CD4-positive, alpha-beta T cell treated with Interleukin-21 for 1 hour (primary cell): ENCODE results near the gene ITGB5.
"Not testable (repeated sequence)": the region's sequence is repeated elsewhere in the genome, so short reads cannot be mapped to it uniquely, and the experiment has no call there.

ENCODE experiments used
- DNase-seq: peaks from one replicate; pipeline ENCODE4 v3.0.0-alpha.2; 2020

The ITGB5 gene

DNA sequence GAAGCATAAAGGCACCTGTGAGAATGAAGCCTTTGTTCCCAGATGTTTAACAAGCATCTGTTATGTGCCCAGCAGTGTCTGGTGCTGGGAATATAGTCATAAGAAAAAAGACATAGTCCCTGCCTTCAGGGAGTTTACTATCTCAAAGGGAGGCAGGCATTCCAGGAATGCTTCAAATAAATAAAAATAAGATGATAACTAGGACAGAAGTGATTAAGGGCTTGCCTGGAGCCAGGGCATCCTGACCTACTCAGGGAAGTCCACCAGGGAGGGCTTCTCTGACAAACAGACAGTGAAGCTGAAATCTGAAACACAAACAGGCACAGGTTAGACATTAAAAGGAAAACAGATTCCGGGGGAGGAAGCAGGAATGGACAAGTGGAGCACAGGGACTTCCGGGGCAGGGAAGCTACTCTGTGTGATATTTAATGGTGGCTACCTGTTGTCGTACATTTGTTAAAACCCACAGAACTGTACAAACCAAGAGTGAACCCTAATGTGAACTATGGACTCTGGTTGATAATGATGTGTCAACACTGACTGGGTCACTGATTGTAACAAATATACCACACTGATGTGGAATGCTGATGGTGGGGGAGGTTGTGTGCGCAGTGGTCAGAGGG lies 53.3 kb downstream of the ITGB5 start:
- DNase-seq, result no peak

GRCh38 chr3:124832782-124833709 lies 54.1 kb downstream of the ITGB5 start:
- no peak for DNase-seq

DNA sequence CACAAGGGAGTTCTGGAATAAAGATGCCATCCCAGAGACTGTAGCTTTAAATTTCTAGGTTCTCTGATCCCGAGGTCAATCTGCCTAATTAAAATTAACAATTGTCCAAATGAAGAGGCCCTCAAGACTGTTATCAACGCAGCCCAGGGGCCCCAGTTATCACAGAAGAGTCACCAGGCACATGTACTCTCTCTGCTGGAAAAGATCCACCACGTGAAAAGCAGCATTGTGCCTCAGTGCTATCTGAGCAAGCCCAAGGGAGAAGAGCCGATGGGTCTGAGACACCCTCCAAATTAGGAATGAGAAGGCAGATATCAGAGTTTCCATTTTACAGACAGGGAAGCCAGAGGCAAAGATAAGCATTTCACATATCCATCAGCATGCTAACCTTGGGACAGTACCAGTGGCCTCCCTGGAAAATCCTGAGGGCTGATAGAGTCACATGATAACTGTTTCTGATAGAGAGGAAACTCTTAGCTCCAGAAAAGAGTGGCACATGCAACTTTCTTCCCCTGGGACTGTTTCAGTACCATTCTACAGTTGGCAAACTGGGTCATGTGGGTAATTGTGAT lies 55.5 kb downstream of the ITGB5 start:
- DNase-seq, result no peak

- no peak for DNase-seq
Measured at GRCh38 chr3:124829819-124830554, 57.2 kb downstream of the ITGB5 start.

DNA sequence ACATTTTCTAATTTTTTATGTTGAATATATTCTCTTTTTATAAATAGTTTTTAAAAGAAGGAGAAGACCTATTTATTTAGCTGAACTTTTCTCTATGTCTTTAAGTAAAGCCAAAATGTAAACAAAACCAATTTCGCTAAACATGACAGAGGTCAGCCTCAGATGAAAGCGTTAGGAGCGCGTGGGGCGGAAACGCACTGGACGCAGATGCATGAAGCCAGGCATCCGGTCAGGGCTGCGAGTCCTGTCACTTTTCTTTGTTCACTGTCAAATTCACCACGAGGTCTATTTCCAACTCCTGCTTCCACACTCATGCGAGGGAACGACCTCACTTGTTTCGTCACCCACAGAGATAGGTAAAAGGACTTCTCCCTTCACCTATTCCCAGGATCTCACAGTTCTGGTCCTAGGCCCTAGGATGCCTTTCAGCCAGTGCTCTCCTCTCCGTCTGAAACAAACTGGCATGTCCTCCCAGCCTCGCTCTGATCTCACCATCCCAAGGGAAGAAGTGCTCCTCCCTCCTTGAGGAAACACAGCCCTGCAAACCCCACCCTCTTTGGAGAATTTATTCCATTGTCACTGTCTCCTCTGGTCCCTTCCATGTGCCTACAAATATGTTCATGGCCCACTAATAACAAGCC lies 57.9 kb downstream of the ITGB5 start:
- DNase-seq, result no peak

DNA sequence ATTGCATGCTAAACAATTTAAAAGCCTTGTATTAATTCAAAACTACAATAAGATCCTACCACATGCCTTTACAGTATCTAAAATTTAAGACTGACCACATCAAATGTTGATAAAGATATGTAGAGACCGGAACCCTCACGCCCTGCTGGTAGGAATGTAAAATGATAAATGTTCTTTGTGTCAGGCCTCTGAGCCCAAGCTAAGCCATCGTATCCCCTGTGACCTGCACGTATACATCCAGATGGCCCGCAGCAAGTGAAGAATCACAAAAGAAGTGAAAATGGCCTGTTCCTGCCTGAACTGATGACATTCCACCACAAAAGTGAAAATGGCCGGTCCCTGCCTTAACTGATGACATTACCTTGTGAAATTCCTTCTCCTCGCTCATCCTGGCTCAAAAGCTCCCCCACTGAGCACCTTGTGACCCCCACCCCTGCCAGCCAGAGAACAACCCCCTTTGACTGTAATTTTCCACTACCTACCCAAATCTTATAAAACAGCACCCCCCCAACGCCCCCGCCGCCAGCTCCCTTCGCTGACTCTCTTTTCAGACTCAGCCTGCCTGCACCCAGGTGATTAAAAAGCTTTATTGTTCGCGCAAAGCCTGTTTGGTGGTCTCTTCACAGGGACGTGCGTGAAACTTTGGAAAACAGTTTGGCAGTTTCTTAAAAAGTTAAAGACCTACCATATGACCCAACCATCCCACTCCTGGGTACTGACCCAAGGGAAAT lies 59.5 kb downstream of the ITGB5 start:
- DNase-seq, result not testable (repeated sequence)

DNA sequence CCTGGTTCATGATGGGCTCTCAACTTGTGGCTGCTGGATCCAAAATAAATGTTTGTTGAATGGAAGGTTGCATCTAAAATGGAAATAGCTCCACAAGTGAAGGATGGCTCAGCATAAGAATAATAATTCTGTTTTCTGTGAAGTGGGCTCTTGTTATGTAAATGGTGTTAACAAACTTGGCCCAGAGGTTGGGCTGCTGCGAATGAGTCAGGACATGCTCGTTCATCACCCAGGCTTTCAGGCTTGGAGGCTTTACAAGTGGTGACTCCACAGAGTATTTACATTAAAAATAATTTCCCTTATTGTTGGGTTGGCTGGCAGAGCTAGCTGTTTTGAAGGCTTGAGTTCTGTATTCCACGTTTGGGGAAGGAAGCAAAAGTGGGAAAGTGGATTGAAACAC lies 60.5 kb downstream of the ITGB5 start:
- DNase-seq, result no peak

GRCh38 chr3:124824286-124824915 lies 62.8 kb downstream of the ITGB5 start:
- no peak for DNase-seq

DNA sequence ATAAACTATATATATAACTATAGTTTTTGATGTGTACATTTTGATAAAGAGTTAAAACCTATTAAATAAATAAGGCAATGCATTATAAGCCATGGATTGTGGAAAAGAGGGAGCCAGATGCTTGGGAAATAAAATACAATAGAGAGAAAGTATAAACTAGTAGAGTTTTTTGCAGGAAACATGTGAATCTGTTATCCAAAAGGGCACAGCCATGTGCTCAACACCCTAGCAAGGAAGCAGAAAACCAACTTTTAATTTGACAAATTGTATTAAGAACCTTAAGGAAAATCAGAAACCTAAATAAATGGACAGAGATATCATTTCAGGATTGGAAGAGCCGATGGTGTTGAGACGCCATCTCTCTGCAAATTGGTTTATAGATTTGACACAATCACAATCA lies 63.5 kb downstream of the ITGB5 start:
- DNase-seq, result no peak

- DNase-seq, result no peak
Measured at GRCh38 chr3:124823206-124823605, 64.0 kb downstream of the ITGB5 start.

DNA sequence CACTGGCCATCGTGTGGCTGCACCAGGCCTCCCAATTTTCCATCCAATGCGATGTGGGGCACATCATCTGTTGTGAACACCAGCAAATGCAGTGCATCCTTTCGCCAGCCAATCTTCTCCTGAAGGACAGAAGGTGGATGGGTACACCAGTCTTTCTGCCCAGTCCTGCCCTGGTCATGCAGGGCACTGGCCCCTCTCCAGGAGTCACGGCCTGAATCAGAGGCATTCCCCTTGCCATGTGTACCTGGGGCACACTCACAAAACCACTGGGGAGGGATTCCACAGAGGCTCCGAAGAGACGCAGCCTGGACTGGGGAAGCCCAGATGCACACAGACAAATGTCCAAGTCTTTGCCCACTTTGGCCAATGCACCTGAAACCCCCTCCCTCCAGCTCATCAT lies 65.8 kb downstream of the ITGB5 start:
- no peak for DNase-seq

DNA sequence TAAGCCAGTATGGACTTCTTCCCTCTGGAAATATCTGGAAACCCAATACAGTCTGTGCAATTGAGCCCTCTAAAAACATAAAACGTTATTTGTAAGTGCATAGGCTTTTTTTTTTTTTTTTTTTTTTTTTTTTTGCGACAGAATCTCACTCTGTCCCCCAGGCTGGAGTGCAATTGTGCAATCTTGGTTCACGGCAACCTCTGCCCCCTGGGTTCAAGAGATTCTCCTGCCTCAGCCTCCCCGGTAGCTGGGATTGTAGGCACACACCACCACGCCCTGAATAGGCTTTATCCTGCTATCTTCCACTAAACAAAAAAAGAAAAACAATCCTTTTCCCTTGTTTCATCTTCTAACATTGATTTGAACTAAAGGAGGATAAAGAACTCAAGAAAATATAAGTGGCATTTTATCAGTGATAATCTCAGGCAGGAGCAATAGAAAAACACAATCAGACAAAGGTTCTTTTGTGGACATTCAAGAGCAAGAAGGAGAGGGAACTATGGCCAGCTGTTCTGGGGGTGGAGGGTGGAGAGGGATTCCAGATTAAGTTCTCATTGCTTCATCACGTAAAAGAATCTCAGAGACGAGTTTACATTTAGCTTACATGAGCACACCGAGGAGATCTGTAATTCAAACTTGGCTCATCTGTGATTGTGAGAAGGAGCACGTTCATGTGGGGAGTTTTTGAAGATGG lies 68.6 kb downstream of the ITGB5 start:
- no peak for DNase-seq

DNA sequence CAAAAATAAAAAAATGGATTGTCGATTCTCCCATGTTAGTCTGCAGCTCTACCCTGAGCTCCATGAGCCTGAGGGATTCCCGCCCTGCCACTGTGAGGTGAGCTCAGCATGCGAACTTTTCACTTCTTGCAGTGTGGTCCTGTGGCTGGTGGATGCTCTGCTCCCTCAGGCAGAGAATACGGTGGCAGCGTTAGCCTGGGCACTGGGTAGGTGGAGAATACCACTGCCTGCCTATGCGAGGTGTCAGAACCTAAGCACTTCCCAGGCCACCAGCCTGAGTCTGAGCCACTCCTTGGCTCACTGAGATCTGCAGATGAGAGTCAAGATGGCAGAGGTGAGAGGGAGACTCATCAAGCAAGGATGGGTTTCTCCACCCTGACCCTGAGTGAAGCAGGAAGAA lies 70.1 kb downstream of the ITGB5 start:
- DNase-seq, result no peak

- no peak for DNase-seq
Measured at GRCh38 chr3:124816206-124816605, 71.0 kb downstream of the ITGB5 start.

DNA sequence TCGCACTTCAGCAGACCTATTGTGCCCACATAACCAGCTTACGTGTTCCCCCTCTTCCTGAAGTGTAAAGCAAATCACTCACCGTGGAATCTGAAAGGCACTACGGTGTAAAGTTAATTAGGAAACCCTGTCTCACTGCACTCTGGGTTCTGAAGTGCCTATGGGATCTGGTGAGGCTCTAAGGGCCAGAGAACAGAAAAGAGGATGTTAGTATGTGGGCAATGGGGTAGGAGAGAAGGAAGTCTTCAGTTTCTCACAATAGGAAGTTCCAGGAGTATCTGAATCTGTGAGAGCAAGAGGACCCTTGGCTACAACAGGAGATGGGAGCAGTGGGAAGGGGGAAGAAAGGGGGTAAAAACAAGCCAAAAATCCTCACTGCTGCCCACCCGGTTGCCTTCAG lies 71.4 kb downstream of the ITGB5 start:
- no peak for DNase-seq

GRCh38 chr3:124814620-124815421 lies 72.3 kb downstream of the ITGB5 start:
- DNase-seq, result no peak

DNA sequence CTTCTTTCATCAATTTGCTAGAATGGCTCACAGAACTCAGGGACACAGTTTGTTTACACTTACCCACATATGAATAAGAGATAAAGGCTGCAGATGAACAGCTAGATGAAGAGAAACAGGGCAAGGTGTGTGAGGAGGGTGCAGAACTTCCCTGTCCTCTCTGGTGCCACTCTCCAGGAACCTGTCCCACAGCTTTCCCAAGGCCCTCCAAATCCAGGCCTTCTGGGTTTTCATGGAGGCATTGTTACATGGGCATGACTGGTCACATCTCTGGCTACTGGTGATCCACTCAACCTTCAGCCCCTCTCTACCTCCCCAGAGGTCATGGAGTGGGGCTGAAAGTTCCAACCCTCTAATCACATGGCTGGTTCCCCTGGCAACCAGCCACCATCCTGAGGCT lies 73.6 kb downstream of the ITGB5 start:
- DNase-seq, result no peak

- DNase-seq, result no peak
Measured at GRCh38 chr3:124812291-124813265, 74.6 kb downstream of the ITGB5 start.

GRCh38 chr3:124811436-124811835 lies 75.7 kb downstream of the ITGB5 start:
- DNase-seq, result no peak
